Gastrocnemius medialis (tissue), 4 donors: Measurements from ENCODE around the gene VWA3B. TPM values are rescaled to one million over a fixed set of nuclear protein-coding genes. Genes with fewer than 3 reads are reported as not detected.
"Not testable (repeated sequence)": the region's sequence is repeated elsewhere in the genome, so short reads cannot be mapped to it uniquely, and the experiment has no call there.

Experiments used
- ATAC-seq, 2 donors: fragments of 150-250 bp; one replicate each; pipeline ENCODE4 v1.9.1; 2016
- DNase-seq, 2 donors: peaks; one replicate each; pipeline ENCODE4 v3.0.0-alpha.2; 2019
- H3K27ac ChIP-seq, 4 donors: fragments of 200-600 bp; sonication (generic); 1 replicate in 1 of 4; 2 replicates in 3 of 4; pipeline ENCODE4 v1.5.1; 2016 to 2018; ENCODE audit warnings: mild to moderate bottlenecking in 2 of 4, moderate library complexity in 1 of 4
- H3K27me3 ChIP-seq, 3 donors: fragments of 200-600 bp; sonication (generic) in 2 of 3; 1 replicate in 1 of 3; 2 replicates in 2 of 3; pipeline versions ENCODE4 v1.5.1 to v1.6.0; 2016 to 2019; ENCODE audit warnings: mild to moderate bottlenecking in 1 of 3, moderate library complexity in 1 of 3
- H3K36me3 ChIP-seq, 2 donors: fragments of 200-600 bp; sonication (generic) in 1 of 2; one replicate each; pipeline ENCODE4 v1.5.1; 2017 to 2018
- H3K4me1 ChIP-seq, 2 donors: fragments of 200-600 bp; sonication (generic) in 1 of 2; one replicate each; pipeline ENCODE4 v1.5.1; 2016 to 2017; ENCODE audit warnings: mild to moderate bottlenecking in 2 of 2
- H3K4me3 ChIP-seq, 4 donors: fragments of 200-600 bp; sonication (generic) in 3 of 4; 1 replicate in 1 of 4; 2 replicates in 3 of 4; pipeline ENCODE4 v1.5.1; 2016 to 2019; ENCODE audit warnings: mild to moderate bottlenecking in 2 of 4
- H3K9me3 ChIP-seq, 3 donors: fragments of 200-600 bp; sonication (generic) in 2 of 3; 1 replicate in 1 of 3; 2 replicates in 2 of 3; pipeline ENCODE4 v1.5.1; 2016 to 2019
- CTCF ChIP-seq, 5 experiments: fragments of 450-650 bp in 3 of 5; fragments of 200-600 bp in 2 of 5; sonication (generic) in 2 of 5; IDR thresholded peaks in 4 of 5; conservative IDR thresholded peaks in 1 of 5; 1 replicate in 4 of 5; 2 replicates in 1 of 5; pipeline ENCODE4 v1.5.1; 2016 to 2019; ENCODE audit warnings: antibody characterized with exemption in 5 of 5, mild to moderate bottlenecking in 3 of 5, moderate library complexity in 3 of 5
- POLR2A ChIP-seq, 2 donors: fragments of 450-650 bp; IDR thresholded peaks; one replicate each; pipeline ENCODE4 v1.6.1; 2017; ENCODE audit warnings: antibody characterized with exemption in 2 of 2, mild to moderate bottlenecking in 2 of 2, moderate library complexity in 2 of 2
- in situ Hi-C, 4 donors: fragments of 200-750 bp; cut with MboI; loops; one replicate each; pipeline versions ENCODE4 v1.15.0 to v1.8.0; 2017; ENCODE audit warnings: low sequenced_read_pairs in 4 of 4
- intact Hi-C: fragments of 100-400 bp; cut with DNase I; formaldehyde crosslinking; loops from one replicate; pipeline ENCODE4 v1.15.1; 2023; ENCODE audit warnings: low total_unique reads
- total RNA-seq, 4 donors: library from RNA; depleted of rRNA; stranded (reverse); fragments of >200 nt; gene quantifications; one replicate each; pipeline versions ENCODE4 v1.1.0 to v1.2.3, GENCODE V29; 2016

Gene VWA3B
- total RNA-seq, 4 donors from 2014 or later = not detected

- no peak overlapping the region for H3K27ac ChIP-seq
These were observed 58.1 kb downstream of the VWA3B start for GRCh38 chr2:98145070-98145469.

GRCh38 chr2:98147900-98148299 lies 60.9 kb downstream of the VWA3B start:
- H3K27ac ChIP-seq, DNase-seq, H3K27me3 ChIP-seq, H3K9me3 ChIP-seq, in situ Hi-C loops, ATAC-seq, H3K36me3 ChIP-seq, intact Hi-C loops, H3K4me3 ChIP-seq, H3K4me1 ChIP-seq: not testable (repeated sequence)

More at GRCh38 chr2:98145070-98145469, 58.1 kb downstream of the VWA3B start:
- no peaks in the 10 kb centered on the region for H3K9me3 ChIP-seq
- TF ChIP-seq POLR2A (IDR thresholded peaks at IDR 0.05) (no peak), CTCF (IDR thresholded peaks at IDR 0.05 in 4 of 5, conservative IDR thresholded peaks at IDR 0.05 in 1 of 5) (no peak)
- H3K36me3 ChIP-seq = no peaks in the 10 kb centered on the region
- H3K27me3 ChIP-seq = no peaks in the 10 kb centered on the region
- H3K4me1 ChIP-seq = peaks cover 0 to 3% of the 10 kb centered on the region in 2 donors
- no peak for DNase-seq
- no peak for ATAC-seq
- no peak overlapping the region for H3K4me3 ChIP-seq
- in situ Hi-C loops = no loop called here
- intact Hi-C loops = no loop called here

- no peak for TF ChIP-seq CTCF (IDR thresholded peaks at IDR 0.05 in 4 of 5, conservative IDR thresholded peaks at IDR 0.05 in 1 of 5)
- no peak for TF ChIP-seq POLR2A (IDR thresholded peaks at IDR 0.05)
- Histone ChIP-seq H3K36me3 (no peaks in the 10 kb centered on the region), H3K4me1 (peaks cover 8% of the 10 kb centered on the region in 2 donors), H3K4me3 (peak overlapping the region in 3 of 4 donors; percentile 4 to 45 (median 19)), H3K9me3 (no peaks in the 10 kb centered on the region), H3K27me3 (no peaks in the 10 kb centered on the region), H3K27ac (peak overlapping the region in 2 of 4 donors; percentile 35 to 55)
- no peak for ATAC-seq
- intact Hi-C loops (no loop called here), in situ Hi-C loops (no loop called here)
- DNase-seq = no peak
These were observed 61.8 kb downstream of the VWA3B start for GRCh38 chr2:98148595-98149332.

- H3K4me3 ChIP-seq = peak overlapping the region in 3 of 4 donors; percentile 4 to 45 (median 19)
- no peaks in the 10 kb centered on the region for H3K9me3 ChIP-seq
- intact Hi-C loops (no loop called here), in situ Hi-C loops (no loop called here)
- no peak for DNase-seq
- H3K27ac ChIP-seq = peak overlapping the region in 2 of 4 donors; percentile 35 to 55
- no peaks in the 10 kb centered on the region for H3K27me3 ChIP-seq
- TF ChIP-seq CTCF (IDR thresholded peaks at IDR 0.05 in 4 of 5, conservative IDR thresholded peaks at IDR 0.05 in 1 of 5) = no peak
- no peak for TF ChIP-seq POLR2A (IDR thresholded peaks at IDR 0.05)
- H3K36me3 ChIP-seq = no peaks in the 10 kb centered on the region
- H3K4me1 ChIP-seq = peaks cover 8 to 9% of the 10 kb centered on the region in 2 donors
- peak; percentile 33 to 41 for ATAC-seq
These were observed 62.3 kb downstream of the VWA3B start for GRCh38 chr2:98149333-98149697.

- Histone ChIP-seq H3K4me3 (no peak overlapping the region), H3K4me1 (peaks cover 16 to 18% of the 10 kb centered on the region in 2 donors), H3K27ac (peak overlapping the region in 1 of 4 donors; percentile 15), H3K9me3 (no peaks in the 10 kb centered on the region), H3K27me3 (no peaks in the 10 kb centered on the region), H3K36me3 (no peaks in the 10 kb centered on the region)
- no peak for TF ChIP-seq CTCF (IDR thresholded peaks at IDR 0.05 in 4 of 5, conservative IDR thresholded peaks at IDR 0.05 in 1 of 5)
- TF ChIP-seq POLR2A (IDR thresholded peaks at IDR 0.05) = no peak
- no peak for ATAC-seq
- intact Hi-C loops (no loop called here), in situ Hi-C loops (no loop called here)
- DNase-seq = no peak
These were observed 66.5 kb downstream of the VWA3B start for GRCh38 chr2:98153481-98153880.
